Measurements from ENCODE around the gene UCK2. TPM values are rescaled to one million over a fixed set of nuclear protein-coding genes. Genes with fewer than 3 reads are reported as not detected.

UCK2 gene
- total and polyA plus RNA-seq, 2 of the 8 experiments (the other 6 are each of a cell fraction or from before 2014, with no cell fraction given), result 103 to 109 TPM

GRCh38 chr1:165861911-165862310, 34.5 kb downstream of the UCK2 start:
- ChIA-PET POLR2A (ENCODE audit: partially characterized antibody) (interaction anchor here (1.0 to 3.0 kb wide), 3 partner anchors 9 to 93 kb away, joined by 3 to 10 read pairs (median 3); partner anchors contain the start of gene TMCO1), CTCF (ENCODE audit: partially characterized antibody) (interaction anchor here (1.1 to 4.5 kb wide), 3 partner anchors 11 to 269 kb away, joined by 3 to 25 read pairs (median 3); no protein-coding TSS in a partner anchor)
- H2AFZ ChIP-seq (ENCODE audit: low read length), result no peak overlapping the region
- H3K4me3 ChIP-seq (ENCODE audit: extremely low read depth in 1 of 4, insufficient read depth in 2 of 4, low read depth in 3 of 4, low read length in 4 of 4), result no peak overlapping the region
- no peaks in the 10 kb centered on the region for H3K23me2 ChIP-seq (ENCODE audit: low read depth, low read length)
- no peaks in the 10 kb centered on the region; a peak in 3 of 8 replicates for H3K36me3 ChIP-seq (ENCODE audit: control insufficient read depth in 2 of 4, insufficient read depth in 4 of 4, low read length in 3 of 4)
- WGBS, 2 experiments (ENCODE audit: extremely low coverage in 1 of 2, insufficient coverage in 1 of 2, insufficient read length in 1 of 2, insufficient replicate concordance in 2 of 2, low coverage in 1 of 2, low lambda C conversion rate in 2 of 2, missing lambda C conversion rate in 1 of 2), result 88% methylated on average over 5 of the region's 5 CpGs; no CpG with 5 or more reads in 1 of the 2 experiments
- H3K18ac ChIP-seq (ENCODE audit: extremely low read depth, low read length), result no peak overlapping the region
- H2BK120ac ChIP-seq (replicated peaks; ENCODE audit: low read depth, low read length), result no peak overlapping the region
- H3K23ac ChIP-seq (ENCODE audit: insufficient read length), result no peak overlapping the region
- no peak overlapping the region for H3K4ac ChIP-seq (replicated peaks; ENCODE audit: insufficient read length, low read depth, low read length)
- no peak overlapping the region for H2BK12ac ChIP-seq (ENCODE audit: low read depth, low read length)
- peaks cover 41 to 49% of the 10 kb centered on the region in 2 experiments for H4K20me1 ChIP-seq (replicated peaks in 1 of 2; ENCODE audit: control insufficient read depth in 1 of 2, insufficient read depth in 2 of 2, low read length in 2 of 2)
- H3K79me1 ChIP-seq (ENCODE audit: low read depth, low read length), result peaks cover 40% of the 10 kb centered on the region
- no peak overlapping the region for H3K4me2 ChIP-seq (ENCODE audit: insufficient read depth in 1 of 2, low read depth in 2 of 2, low read length in 2 of 2)
- H3K14ac ChIP-seq (ENCODE audit: insufficient read length), result no peak overlapping the region
- no peak overlapping the region for H4K5ac ChIP-seq (ENCODE audit: insufficient read length, low read depth, low read length)
- H3K9me3 ChIP-seq (ENCODE audit: insufficient read depth in 2 of 2, low read depth in 1 of 2, low read length in 1 of 2), result no peaks in the 10 kb centered on the region
- no peak overlapping the region for H3K56ac ChIP-seq (replicated peaks; ENCODE audit: insufficient read length, low read depth, low read length)
- no peak overlapping the region for H4K91ac ChIP-seq (replicated peaks; ENCODE audit: insufficient read length, low read length)
- H3K9ac ChIP-seq (replicated peaks in 1 of 4; ENCODE audit: extremely low read depth in 1 of 4, low read depth in 3 of 4, low read length in 3 of 4), result no peak overlapping the region
- H4K8ac ChIP-seq (ENCODE audit: extremely low read depth, insufficient read depth, low read length), result no peak overlapping the region
- H2BK15ac ChIP-seq (ENCODE audit: low read length), result no peak overlapping the region
- H2BK5ac ChIP-seq (ENCODE audit: low read depth, low read length), result no peak overlapping the region
- no peak for FAIRE-seq
- H2BK20ac ChIP-seq (ENCODE audit: low read length), result no peak overlapping the region
- no peak overlapping the region for H3K27ac ChIP-seq (ENCODE audit: low read depth, low read length)
- H2AK5ac ChIP-seq (ENCODE audit: low read depth, low read length), result no peak overlapping the region
- H3K4me1 ChIP-seq (replicated peaks in 1 of 4; ENCODE audit: control insufficient read depth in 3 of 4, insufficient read depth in 4 of 4, low read length in 3 of 4), result peaks cover 0 to 16% (median 12%) of the 10 kb centered on the region in 4 experiments; a peak in 6 of 7 replicates
- H3K79me2 ChIP-seq (ENCODE audit: control insufficient read depth in 1 of 2, insufficient read depth in 2 of 2, low read length in 2 of 2), result peaks cover 50 to 97% of the 10 kb centered on the region in 2 experiments
- no peaks in the 10 kb centered on the region for H3K27me3 ChIP-seq (replicated peaks in 1 of 4; ENCODE audit: control insufficient read depth in 3 of 4, extremely low read depth in 1 of 4, insufficient read depth in 3 of 4, low read length in 3 of 4)
- DNase-seq (ENCODE audit: low read depth in 1 of 2, low spot score in 2 of 2), result no peak
- TF ChIP-seq ASH2L (IDR thresholded peaks at IDR 0.05; ENCODE audit: low read length) (no peak), EGR1 (IDR thresholded peaks at IDR 0.05; ENCODE audit: borderline replicate concordance, low read depth, low read length) (no peak), SP2 (IDR thresholded peaks at IDR 0.05; ENCODE audit: low read length) (no peak), E2F6 (IDR thresholded peaks at IDR 0.05) (no peak), NANOG (IDR thresholded peaks at IDR 0.05; ENCODE audit: insufficient read depth, low read depth, low read length, poor library complexity, severe bottlenecking) (no peak), BRCA1 (IDR thresholded peaks at IDR 0.05; ENCODE audit: low read depth, low read length) (no peak), CBX5 (IDR thresholded peaks at IDR 0.05; ENCODE audit: low read depth, low read length) (no peak), TAF1 (IDR thresholded peaks at IDR 0.05; ENCODE audit: low read depth, low read length) (no peak), NRF1 (IDR thresholded peaks at IDR 0.05; ENCODE audit: low read depth, low read length) (no peak), POU5F1 (IDR thresholded peaks at IDR 0.05; ENCODE audit: low read depth, low read length) (no peak), SUZ12 (IDR thresholded peaks at IDR 0.05; ENCODE audit: low read length) (no peak), BCL11A (IDR thresholded peaks at IDR 0.05; ENCODE audit: low read depth in 2 of 2, low read length in 2 of 2) (no peak), HDAC6 (IDR thresholded peaks at IDR 0.05; ENCODE audit: low read depth, low read length) (no peak), CTBP2 (IDR thresholded peaks at IDR 0.05; ENCODE audit: borderline replicate concordance, insufficient read depth, insufficient read length, low read length) (no peak)

All from H1 (cell line).